ENCODE measurements around the gene CENPK. TPM values are rescaled to one million over a fixed set of nuclear protein-coding genes. Genes with fewer than 3 reads are reported as not detected.

The CENPK gene
- total and polyA plus RNA-seq, 2 experiments from 2014 or later: 7.1 to 11.1 TPM

GRCh38 chr5:65577141-65577540 lies 14.2 kb upstream of the CENPK start:
- Histone ChIP-seq H3K36me3 (peaks cover 27% of the 10 kb centered on the region), H3K9me3 (ENCODE audit: low read depth) (no peaks in the 10 kb centered on the region), H3K4me1 (ENCODE audit: low read depth) (no peaks in the 10 kb centered on the region), H3K27me3 (no peaks in the 10 kb centered on the region), H3K27ac (no peak overlapping the region), H3K4me3 (no peak overlapping the region)
- no peak for TF ChIP-seq CTCF (IDR thresholded peaks at IDR 0.05; ENCODE audit: low read depth, low read length)
- DNase-seq (ENCODE audit: low read depth in 1 of 2, low spot score in 1 of 2): no peak

- Histone ChIP-seq H3K9me3 (ENCODE audit: low read depth) (no peaks in the 10 kb centered on the region), H3K27me3 (no peaks in the 10 kb centered on the region), H3K36me3 (peaks cover 14% of the 10 kb centered on the region), H3K4me1 (ENCODE audit: low read depth) (no peaks in the 10 kb centered on the region), H3K27ac (no peak overlapping the region), H3K4me3 (no peak overlapping the region)
- TF ChIP-seq CTCF (IDR thresholded peaks at IDR 0.05; ENCODE audit: low read depth, low read length): no peak
- no peak for DNase-seq (ENCODE audit: low read depth in 1 of 2, low spot score in 1 of 2)
Measured at GRCh38 chr5:65570598-65571226, 7.7 kb upstream of the CENPK start.

GRCh38 chr5:65566505-65566904 lies 3.5 kb upstream of the CENPK start:
- Histone ChIP-seq H3K9me3 (ENCODE audit: low read depth) (no peaks in the 10 kb centered on the region), H3K36me3 (peaks cover 6% of the 10 kb centered on the region), H3K27ac (no peak overlapping the region), H3K4me3 (no peak overlapping the region), H3K27me3 (no peaks in the 10 kb centered on the region), H3K4me1 (ENCODE audit: low read depth) (peaks cover 18% of the 10 kb centered on the region)
- no peak for TF ChIP-seq CTCF (IDR thresholded peaks at IDR 0.05; ENCODE audit: low read depth, low read length)
- DNase-seq (ENCODE audit: low read depth in 1 of 2, low spot score in 1 of 2): no peak

- H3K4me3 ChIP-seq: peak overlapping the region; percentile 89
- no peak for TF ChIP-seq CTCF (IDR thresholded peaks at IDR 0.05; ENCODE audit: low read depth, low read length)
- H3K27ac ChIP-seq: peak overlapping the region; percentile 96
- no peaks in the 10 kb centered on the region for H3K27me3 ChIP-seq
- peaks cover 4% of the 10 kb centered on the region for H3K36me3 ChIP-seq
- no peaks in the 10 kb centered on the region for H3K9me3 ChIP-seq (ENCODE audit: low read depth)
- peak in 1 of 2 donors; percentile 23 for DNase-seq (ENCODE audit: low read depth in 1 of 2, low spot score in 1 of 2)
- H3K4me1 ChIP-seq (ENCODE audit: low read depth): peaks cover 18% of the 10 kb centered on the region
Measured at GRCh38 chr5:65563777-65564176, 809 bp upstream of the CENPK start.

GRCh38 chr5:65556718-65557117 lies 6.2 kb downstream of the CENPK start:
- no peak for DNase-seq (ENCODE audit: low read depth in 1 of 2, low spot score in 1 of 2)
- Histone ChIP-seq H3K9me3 (ENCODE audit: low read depth) (no peaks in the 10 kb centered on the region), H3K4me3 (no peak overlapping the region), H3K36me3 (no peaks in the 10 kb centered on the region), H3K27me3 (no peaks in the 10 kb centered on the region), H3K27ac (no peak overlapping the region), H3K4me1 (ENCODE audit: low read depth) (peaks cover under 1% of the 10 kb centered on the region)
- TF ChIP-seq CTCF (IDR thresholded peaks at IDR 0.05; ENCODE audit: low read depth, low read length): no peak
